Right lobe of liver (tissue), 4 donors: Measurements from ENCODE around the gene DCST2.

Experiments used
- POLR2A ChIP-seq: fragments of 450-650 bp; IDR thresholded peaks from one replicate; pipeline ENCODE4 v1.6.1; 2017; ENCODE audit warnings: antibody characterized with exemption, mild to moderate bottlenecking
- TF ChIP-seq, protein P1 (sequence below), 4 donors: fragments of 200-600 bp in 3 of 4; fragments of 450-650 bp in 1 of 4; IDR thresholded peaks; one replicate each; pipeline versions ENCODE4 v1.5.1 to v1.8.0; 2016 to 2022; ENCODE audit warnings: antibody characterized with exemption in 4 of 4, mild to moderate bottlenecking in 2 of 4
- donor health status: DM: no; HTN: no; CAD: no.
- donor health status: DM: no; HTN: no; CAD: no.
- donor health status: DM: no; HTN: yes; CAD: no.

DNA sequence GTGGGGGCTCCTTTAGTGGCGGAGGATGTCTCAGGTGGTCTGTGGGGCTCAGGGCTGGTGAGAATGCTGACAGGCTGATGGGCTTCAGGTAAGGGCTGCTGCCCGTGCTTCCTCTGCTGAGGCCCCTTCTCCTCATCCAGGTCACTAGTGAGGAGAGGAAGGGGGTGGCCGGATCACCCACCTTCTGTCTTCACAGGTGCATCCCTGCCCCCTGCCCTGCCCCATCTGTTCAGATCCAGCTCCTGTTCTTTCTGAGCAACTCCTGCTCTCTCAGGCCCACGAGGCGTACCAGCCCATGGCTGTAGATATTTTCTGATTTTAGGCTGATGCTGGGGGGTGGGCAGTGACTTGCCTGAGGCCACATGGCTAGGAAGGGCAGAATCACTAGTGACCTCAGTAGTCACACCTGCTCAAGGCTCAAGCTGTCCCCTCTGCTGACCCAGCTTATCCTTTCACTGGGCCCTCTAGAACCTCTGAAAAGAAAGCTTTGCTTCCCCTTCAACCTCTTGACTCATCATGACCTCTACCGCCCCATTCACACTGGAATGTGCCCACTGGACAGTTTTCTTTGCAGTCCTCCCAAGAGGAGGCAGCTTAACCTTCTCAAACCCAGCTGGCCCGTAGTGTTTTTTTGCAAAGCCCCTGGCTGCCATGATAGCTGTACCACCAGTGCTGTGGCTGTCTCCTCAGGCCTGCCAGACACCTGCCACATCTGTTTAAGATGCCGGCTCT, 14.8 kb downstream of the DCST2 start:
- TF ChIP-seq, protein P1, sequence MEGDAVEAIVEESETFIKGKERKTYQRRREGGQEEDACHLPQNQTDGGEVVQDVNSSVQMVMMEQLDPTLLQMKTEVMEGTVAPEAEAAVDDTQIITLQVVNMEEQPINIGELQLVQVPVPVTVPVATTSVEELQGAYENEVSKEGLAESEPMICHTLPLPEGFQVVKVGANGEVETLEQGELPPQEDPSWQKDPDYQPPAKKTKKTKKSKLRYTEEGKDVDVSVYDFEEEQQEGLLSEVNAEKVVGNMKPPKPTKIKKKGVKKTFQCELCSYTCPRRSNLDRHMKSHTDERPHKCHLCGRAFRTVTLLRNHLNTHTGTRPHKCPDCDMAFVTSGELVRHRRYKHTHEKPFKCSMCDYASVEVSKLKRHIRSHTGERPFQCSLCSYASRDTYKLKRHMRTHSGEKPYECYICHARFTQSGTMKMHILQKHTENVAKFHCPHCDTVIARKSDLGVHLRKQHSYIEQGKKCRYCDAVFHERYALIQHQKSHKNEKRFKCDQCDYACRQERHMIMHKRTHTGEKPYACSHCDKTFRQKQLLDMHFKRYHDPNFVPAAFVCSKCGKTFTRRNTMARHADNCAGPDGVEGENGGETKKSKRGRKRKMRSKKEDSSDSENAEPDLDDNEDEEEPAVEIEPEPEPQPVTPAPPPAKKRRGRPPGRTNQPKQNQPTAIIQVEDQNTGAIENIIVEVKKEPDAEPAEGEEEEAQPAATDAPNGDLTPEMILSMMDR (IDR thresholded peaks at IDR 0.05), result no peak
- TF ChIP-seq POLR2A, result no peak
